Gastrocnemius medialis (tissue), 4 donors: ENCODE measurements around the gene PTPN6. TPM values are rescaled to one million over a fixed set of nuclear protein-coding genes. Genes with fewer than 3 reads are reported as not detected.

ENCODE experiments used
- ATAC-seq, 2 donors: fragments of 150-250 bp; one replicate each; pipeline ENCODE4 v1.9.1; 2016
- DNase-seq, 2 donors: peaks; one replicate each; pipeline ENCODE4 v3.0.0-alpha.2; 2019
- H3K27ac ChIP-seq, 4 donors: fragments of 200-600 bp; sonication (generic); 1 replicate in 1 of 4; 2 replicates in 3 of 4; pipeline ENCODE4 v1.5.1; 2016 to 2018; ENCODE audit warnings: mild to moderate bottlenecking in 2 of 4, moderate library complexity in 1 of 4
- H3K27me3 ChIP-seq, 3 donors: fragments of 200-600 bp; sonication (generic) in 2 of 3; 1 replicate in 1 of 3; 2 replicates in 2 of 3; pipeline versions ENCODE4 v1.5.1 to v1.6.0; 2016 to 2019; ENCODE audit warnings: mild to moderate bottlenecking in 1 of 3, moderate library complexity in 1 of 3
- H3K36me3 ChIP-seq, 2 donors: fragments of 200-600 bp; sonication (generic) in 1 of 2; one replicate each; pipeline ENCODE4 v1.5.1; 2017 to 2018
- H3K4me1 ChIP-seq, 2 donors: fragments of 200-600 bp; sonication (generic) in 1 of 2; one replicate each; pipeline ENCODE4 v1.5.1; 2016 to 2017; ENCODE audit warnings: mild to moderate bottlenecking in 2 of 2
- H3K4me3 ChIP-seq, 4 donors: fragments of 200-600 bp; sonication (generic) in 3 of 4; 1 replicate in 1 of 4; 2 replicates in 3 of 4; pipeline ENCODE4 v1.5.1; 2016 to 2019; ENCODE audit warnings: mild to moderate bottlenecking in 2 of 4
- H3K9me3 ChIP-seq, 3 donors: fragments of 200-600 bp; sonication (generic) in 2 of 3; 1 replicate in 1 of 3; 2 replicates in 2 of 3; pipeline ENCODE4 v1.5.1; 2016 to 2019
- CTCF ChIP-seq, 5 experiments: fragments of 450-650 bp in 3 of 5; fragments of 200-600 bp in 2 of 5; sonication (generic) in 2 of 5; IDR thresholded peaks in 4 of 5; conservative IDR thresholded peaks in 1 of 5; 1 replicate in 4 of 5; 2 replicates in 1 of 5; pipeline ENCODE4 v1.5.1; 2016 to 2019; ENCODE audit warnings: antibody characterized with exemption in 5 of 5, mild to moderate bottlenecking in 3 of 5, moderate library complexity in 3 of 5
- POLR2A ChIP-seq, 2 donors: fragments of 450-650 bp; IDR thresholded peaks; one replicate each; pipeline ENCODE4 v1.6.1; 2017; ENCODE audit warnings: antibody characterized with exemption in 2 of 2, mild to moderate bottlenecking in 2 of 2, moderate library complexity in 2 of 2
- in situ Hi-C, 4 donors: fragments of 200-750 bp; cut with MboI; loops; one replicate each; pipeline versions ENCODE4 v1.15.0 to v1.8.0; 2017; ENCODE audit warnings: low sequenced_read_pairs in 4 of 4
- intact Hi-C: fragments of 100-400 bp; cut with DNase I; formaldehyde crosslinking; loops from one replicate; pipeline ENCODE4 v1.15.1; 2023; ENCODE audit warnings: low total_unique reads
- total RNA-seq, 4 donors: library from RNA; depleted of rRNA; stranded (reverse); fragments of >200 nt; gene quantifications; one replicate each; pipeline versions ENCODE4 v1.1.0 to v1.2.3, GENCODE V29; 2016

Gene PTPN6
- total RNA-seq, 4 donors from 2014 or later, result 0.87 to 7.6 (median 5.0) TPM

DNA sequence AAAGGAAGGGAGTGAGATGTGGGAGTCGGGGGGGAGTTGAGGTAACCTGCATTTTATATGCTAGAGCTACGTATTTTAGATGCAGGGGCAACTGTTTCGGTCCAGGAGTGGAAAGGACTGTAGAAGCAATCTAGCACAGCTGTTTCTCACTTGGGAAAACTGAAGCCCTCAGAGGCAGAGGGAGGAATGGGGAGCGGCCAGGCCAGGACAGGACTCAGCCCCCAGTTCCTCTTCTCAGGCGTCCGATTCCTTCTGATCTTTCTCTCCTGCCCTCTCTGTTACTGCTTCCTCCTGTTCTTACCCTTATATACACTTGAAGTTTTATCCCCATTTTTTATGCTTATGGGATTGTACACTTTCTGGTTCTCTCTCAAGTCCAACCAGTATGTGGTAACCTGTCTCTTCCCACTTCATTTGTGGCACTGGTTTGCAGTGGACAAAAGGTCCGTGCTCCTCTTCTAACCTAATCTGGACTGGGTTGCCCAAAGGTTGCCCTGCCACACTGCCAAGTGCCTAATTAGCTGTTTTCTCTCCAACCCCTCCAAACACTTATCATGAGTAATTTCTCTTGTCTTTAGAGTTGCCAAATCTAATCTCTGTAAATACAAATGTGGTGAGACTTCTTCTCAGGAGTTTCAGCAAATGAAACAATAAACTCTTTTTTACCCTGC lies 50.9 kb downstream of the PTPN6 start:
- no peaks in the 10 kb centered on the region for H3K36me3 ChIP-seq
- H3K4me1 ChIP-seq, result peaks cover 74 to 76% of the 10 kb centered on the region in 2 donors
- H3K9me3 ChIP-seq, result no peaks in the 10 kb centered on the region
- peak overlapping the region; percentile 57 to 89 (median 88) for H3K27ac ChIP-seq
- in situ Hi-C loops (no loop called here), intact Hi-C loops (no loop called here)
- no peaks in the 10 kb centered on the region for H3K27me3 ChIP-seq
- H3K4me3 ChIP-seq, result no peak overlapping the region
- TF ChIP-seq POLR2A (IDR thresholded peaks at IDR 0.05), result no peak
- no peak for TF ChIP-seq CTCF (IDR thresholded peaks at IDR 0.05 in 4 of 5, conservative IDR thresholded peaks at IDR 0.05 in 1 of 5)
- DNase-seq, result no peak
- ATAC-seq, result peak in 1 of 2 donors; percentile 23

DNA sequence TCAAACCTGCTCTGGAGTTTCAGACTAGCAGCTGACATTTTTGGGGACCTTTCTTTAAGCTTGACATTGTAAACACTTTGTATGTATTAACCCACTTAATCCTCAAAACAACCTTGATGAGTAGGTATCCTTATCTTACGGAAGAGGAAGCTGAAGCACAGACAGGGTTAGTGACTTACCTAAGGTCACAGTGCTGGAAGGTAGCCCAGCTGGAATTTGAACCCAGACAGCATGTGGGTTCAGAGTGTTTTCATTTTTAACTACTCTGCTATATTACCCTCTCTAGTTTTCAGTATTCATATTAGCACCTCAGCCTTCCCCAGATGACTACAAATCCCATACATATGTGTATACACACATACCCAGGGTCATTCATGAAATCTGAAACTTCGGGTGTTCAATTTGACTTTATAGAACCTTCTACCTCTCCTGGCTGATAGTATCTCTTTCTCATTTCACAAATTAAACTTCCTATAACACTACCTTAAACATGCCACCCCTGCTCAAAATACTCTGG lies 53.2 kb downstream of the PTPN6 start:
- Histone ChIP-seq H3K4me3 (no peak overlapping the region), H3K27ac (peak overlapping the region; percentile 23 to 98 (median 76)), H3K4me1 (peaks cover 73 to 75% of the 10 kb centered on the region in 2 donors), H3K27me3 (no peaks in the 10 kb centered on the region), H3K9me3 (no peaks in the 10 kb centered on the region), H3K36me3 (no peaks in the 10 kb centered on the region)
- in situ Hi-C loops (no loop called here), intact Hi-C loops (no loop called here)
- TF ChIP-seq CTCF (IDR thresholded peaks at IDR 0.05 in 4 of 5, conservative IDR thresholded peaks at IDR 0.05 in 1 of 5) (no peak), POLR2A (IDR thresholded peaks at IDR 0.05) (no peak)
- no peak for DNase-seq
- ATAC-seq, result no peak

GRCh38 chr12:7004840-7005239 lies 53.7 kb downstream of the PTPN6 start:
- Histone ChIP-seq H3K4me3 (no peak overlapping the region), H3K27ac (peak overlapping the region; percentile 32 to 98 (median 76)), H3K4me1 (peaks cover 73 to 75% of the 10 kb centered on the region in 2 donors), H3K9me3 (no peaks in the 10 kb centered on the region), H3K27me3 (no peaks in the 10 kb centered on the region), H3K36me3 (no peaks in the 10 kb centered on the region)
- ATAC-seq (no peak), DNase-seq (no peak)
- in situ Hi-C loops (no loop called here), intact Hi-C loops (no loop called here)
- no peak for TF ChIP-seq CTCF (IDR thresholded peaks at IDR 0.05 in 4 of 5, conservative IDR thresholded peaks at IDR 0.05 in 1 of 5)
- TF ChIP-seq POLR2A (IDR thresholded peaks at IDR 0.05), result no peak

GRCh38 chr12:7005311-7005710 lies 54.2 kb downstream of the PTPN6 start:
- no peak for TF ChIP-seq POLR2A (IDR thresholded peaks at IDR 0.05)
- no peak for TF ChIP-seq CTCF (IDR thresholded peaks at IDR 0.05 in 4 of 5, conservative IDR thresholded peaks at IDR 0.05 in 1 of 5)
- H3K27me3 ChIP-seq, result no peaks in the 10 kb centered on the region
- H3K36me3 ChIP-seq, result no peaks in the 10 kb centered on the region
- H3K9me3 ChIP-seq, result no peaks in the 10 kb centered on the region
- H3K4me1 ChIP-seq, result peaks cover 78% of the 10 kb centered on the region in 2 donors
- ATAC-seq, result no peak
- DNase-seq, result no peak
- in situ Hi-C loops (no loop called here), intact Hi-C loops (no loop called here)
- no peak overlapping the region for H3K4me3 ChIP-seq
- peak overlapping the region; percentile 32 to 98 (median 76) for H3K27ac ChIP-seq
